Stromal cell of bone marrow (primary cell): ENCODE results near the gene TOPORS.
A peak's percentile ranks its signal among the peaks of the same experiment; 100 is the strongest.

Source experiments
- DNase-seq: peaks from one replicate; pipeline ENCODE4 v3.0.0-alpha.2; 2012; ENCODE audit warnings: low read depth

TOPORS gene

GRCh38 chr9:32502464-32502863 lies 49.9 kb downstream of the TOPORS start:
- peak; percentile 38 for DNase-seq

GRCh38 chr9:32501868-32502267 lies 50.5 kb downstream of the TOPORS start:
- no peak for DNase-seq

GRCh38 chr9:32500768-32501167 lies 51.6 kb downstream of the TOPORS start:
- DNase-seq = no peak

GRCh38 chr9:32497921-32498320 lies 54.5 kb downstream of the TOPORS start:
- DNase-seq = no peak

- DNase-seq = no peak
These were observed 61.8 kb downstream of the TOPORS start for GRCh38 chr9:32490601-32491000.
